ENCODE results near the gene RNF148.
"Not testable (repeated sequence)": the region's sequence is repeated elsewhere in the genome, so short reads cannot be mapped to it uniquely, and the experiment has no call there.

The RNF148 gene

DNA sequence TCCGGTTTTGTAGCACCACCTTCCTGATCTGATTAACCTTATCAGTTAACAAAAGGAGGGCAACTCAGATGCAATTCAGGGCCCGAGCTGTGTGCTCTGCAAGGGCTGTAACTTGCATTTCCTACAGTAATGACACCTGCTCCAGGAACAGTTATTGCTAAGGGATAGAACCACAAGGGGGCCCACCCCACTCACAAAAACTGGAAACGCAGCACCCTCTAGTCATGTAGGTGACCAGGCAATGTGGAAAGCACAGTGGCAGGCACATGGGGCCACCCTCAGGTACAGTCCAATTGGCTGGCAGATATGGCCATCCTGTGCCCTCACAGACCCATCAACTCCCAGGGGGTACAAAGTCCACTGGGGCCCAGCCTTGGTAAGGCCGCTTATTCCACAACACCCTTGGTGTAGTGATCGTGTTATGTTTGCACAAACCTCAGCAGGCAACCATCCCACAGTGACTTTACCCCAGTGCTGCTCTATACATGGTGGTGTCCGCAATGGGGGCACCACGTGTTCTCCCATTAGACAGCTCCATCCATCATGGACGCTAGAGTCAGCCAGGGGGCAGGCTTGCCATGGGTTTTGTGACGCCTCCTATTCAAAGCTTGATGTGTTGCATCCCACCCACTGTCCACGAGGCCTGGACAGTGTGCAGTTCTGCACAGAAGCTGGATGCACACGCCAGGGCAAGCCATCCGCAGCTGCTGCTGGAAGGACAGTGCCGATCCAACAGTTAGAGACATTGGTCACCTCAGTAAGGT is 13.2 kb downstream of the RNF148 start:
- DNase-seq: no peak

DNA sequence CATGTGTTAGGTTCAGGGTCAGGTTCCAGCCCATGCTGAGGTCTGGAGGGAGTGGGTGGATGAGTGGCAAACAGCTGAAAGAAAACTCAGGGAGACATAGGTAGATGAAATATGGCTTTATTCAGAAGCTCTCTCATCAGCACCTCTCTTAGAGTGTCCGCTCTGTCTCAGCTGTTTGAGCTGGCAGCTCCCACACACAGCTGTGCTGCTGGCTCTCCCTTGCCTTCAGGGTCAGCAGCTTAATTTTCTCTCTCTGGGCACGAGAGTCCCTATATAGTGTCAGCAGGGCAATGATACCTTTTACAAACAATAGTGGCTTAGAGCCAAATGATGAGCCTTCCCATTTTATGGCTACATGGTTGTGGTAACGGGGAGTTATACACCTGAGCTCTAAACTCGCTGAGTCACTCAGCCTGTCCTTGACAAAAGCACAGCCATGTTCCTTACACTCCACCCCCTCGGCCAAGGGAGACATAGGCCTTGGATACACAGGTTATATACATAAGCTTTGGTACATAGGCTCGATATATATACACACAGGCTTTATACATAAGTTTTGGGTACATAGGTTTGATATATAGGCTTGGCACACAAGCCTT is 14.2 kb downstream of the RNF148 start:
- DNase-seq: no peak

DNA sequence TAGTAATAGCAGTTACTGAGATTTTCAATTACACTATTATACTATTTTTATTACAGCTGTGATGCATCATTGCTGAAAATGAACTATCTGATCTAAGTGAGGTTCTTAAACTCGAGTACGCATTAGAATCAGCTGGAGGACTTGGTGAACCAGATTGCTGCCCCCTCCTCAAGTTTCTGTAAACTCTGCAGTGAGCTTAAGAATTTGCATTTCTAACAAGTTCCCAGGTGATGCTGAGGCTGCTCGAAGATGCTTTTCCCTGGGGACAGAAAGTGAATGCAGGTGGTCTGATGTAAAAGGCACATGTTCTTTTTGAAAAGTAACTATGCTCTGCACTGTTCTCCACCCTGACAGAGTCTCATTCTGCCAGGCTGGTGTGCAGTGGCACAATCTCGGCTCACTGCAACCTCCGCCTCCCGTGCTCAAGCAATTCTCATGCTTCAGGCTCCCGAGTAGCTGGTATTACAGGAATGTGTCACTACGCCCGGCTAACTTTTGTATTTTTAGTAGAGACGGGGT is 16.3 kb downstream of the RNF148 start:
- no peak for DNase-seq

DNA sequence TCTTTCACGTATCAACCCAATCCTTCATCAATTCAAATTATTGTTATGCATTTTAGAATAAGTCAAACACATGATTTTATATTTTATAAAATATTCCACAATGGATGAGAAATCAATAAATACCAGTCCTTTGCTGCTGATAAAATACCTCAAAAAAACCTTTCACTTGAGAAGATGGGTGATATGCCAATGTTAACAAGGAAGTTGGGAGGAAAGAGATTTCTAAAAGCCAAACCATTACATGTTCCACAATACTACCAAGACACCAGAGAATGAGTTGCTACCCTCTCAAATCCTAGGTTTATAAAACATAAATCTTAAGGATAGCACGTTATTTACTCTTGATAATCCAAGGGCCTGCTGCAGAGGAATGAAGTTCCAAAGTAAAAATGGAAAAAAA is 18.2 kb downstream of the RNF148 start:
- DNase-seq: no peak

DNA sequence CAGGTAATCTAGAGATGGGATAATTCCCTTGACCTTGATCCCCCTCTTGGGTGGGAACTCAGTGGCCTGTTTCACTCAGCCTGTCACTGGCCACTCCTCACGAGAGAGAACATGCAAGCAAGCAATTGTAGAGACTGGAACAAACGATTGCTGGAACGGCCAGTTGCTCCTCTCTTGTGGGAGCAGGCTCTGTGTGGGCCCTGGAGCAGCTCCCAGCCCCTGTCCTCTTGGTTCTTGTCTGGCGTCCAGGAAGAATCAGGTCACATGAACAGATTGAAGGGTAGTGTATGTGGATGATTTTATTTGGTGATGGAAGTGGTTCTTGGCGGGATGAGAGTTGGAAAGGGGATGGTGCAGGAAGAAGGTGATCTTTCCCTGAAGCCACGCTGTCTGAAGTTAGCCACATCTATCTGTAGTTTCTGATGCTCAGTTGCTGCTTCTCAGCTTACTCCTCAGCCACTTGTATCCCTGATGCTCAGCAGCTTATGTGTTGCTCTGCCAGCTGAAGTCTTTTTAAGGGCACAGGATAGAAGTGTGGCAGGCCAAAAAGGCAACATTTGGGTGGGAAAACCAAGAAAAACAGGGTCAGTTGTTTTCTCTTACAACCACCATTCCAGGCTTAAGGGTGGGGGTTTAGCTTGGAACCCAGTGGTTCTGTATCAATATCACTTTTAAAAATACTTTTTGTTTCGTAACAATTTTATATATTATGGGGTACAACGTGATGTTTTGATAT is 19.7 kb downstream of the RNF148 start:
- no peak for DNase-seq

GRCh38 chr7:122681186-122681585 is 21.5 kb downstream of the RNF148 start:
- DNase-seq: not testable (repeated sequence)

DNA sequence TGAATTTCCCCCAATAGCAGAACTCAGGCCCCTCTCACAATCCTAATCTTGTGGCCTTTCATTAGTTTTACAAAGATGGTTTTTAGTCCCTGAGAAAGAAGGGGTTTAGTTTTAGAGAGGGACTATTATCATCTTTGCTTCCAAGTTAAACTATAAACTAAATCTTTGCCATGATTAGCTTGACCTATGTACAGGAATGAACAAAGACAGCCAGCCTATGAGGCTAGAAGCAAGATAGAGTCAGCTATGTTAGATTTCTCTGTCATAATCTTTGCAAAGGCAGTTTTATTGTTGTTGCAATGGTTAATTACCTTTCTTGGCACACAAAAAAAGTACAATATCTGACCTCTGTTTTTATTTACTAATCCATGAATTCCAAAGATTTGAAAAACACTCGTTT is 22.9 kb downstream of the RNF148 start:
- no peak for DNase-seq

- not testable (repeated sequence) for DNase-seq
Measured at GRCh38 chr7:122679269-122679709, 23.4 kb downstream of the RNF148 start.

GRCh38 chr7:122677149-122677548 is 25.6 kb downstream of the RNF148 start:
- DNase-seq: no peak

DNA sequence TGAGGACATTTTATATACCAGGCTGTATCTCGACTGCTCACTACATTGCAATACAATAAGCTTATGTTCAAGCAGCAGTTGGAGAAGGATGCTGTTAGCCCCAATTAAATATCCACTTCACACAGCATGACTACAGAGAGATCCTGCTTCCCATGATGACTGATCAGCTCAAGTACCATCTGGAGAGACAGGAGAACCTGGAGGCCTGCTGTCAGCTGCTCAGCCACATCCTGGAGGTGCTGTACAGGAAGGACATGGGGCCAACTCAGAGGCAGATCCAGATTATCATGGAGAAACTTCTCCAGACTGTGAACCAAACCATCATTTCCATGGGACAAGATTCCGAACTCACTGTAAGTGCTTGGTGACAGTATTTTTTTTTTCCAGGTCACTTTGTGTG is 26.3 kb downstream of the RNF148 start:
- no peak for DNase-seq

DNA sequence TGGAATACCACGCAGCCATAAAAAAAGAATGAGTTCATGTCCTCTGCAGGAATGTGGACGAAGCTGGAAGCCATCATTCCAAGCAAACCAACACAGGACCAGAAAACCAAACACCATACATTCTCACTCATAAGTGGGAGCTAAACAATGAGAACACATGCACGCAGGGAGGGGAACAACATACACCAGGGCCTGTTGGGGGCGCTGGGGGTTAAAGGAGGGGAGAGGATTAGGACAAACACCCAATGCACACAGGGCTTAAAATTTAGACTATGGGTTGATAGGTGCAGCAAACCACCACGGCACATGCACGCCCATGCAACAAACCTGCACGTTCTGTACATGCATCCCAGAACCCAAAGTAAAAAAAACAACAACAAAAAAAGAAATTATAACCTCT is 27.1 kb downstream of the RNF148 start:
- DNase-seq: no peak

GRCh38 chr7:122675011-122675410 is 27.7 kb downstream of the RNF148 start:
- no peak for DNase-seq

DNA sequence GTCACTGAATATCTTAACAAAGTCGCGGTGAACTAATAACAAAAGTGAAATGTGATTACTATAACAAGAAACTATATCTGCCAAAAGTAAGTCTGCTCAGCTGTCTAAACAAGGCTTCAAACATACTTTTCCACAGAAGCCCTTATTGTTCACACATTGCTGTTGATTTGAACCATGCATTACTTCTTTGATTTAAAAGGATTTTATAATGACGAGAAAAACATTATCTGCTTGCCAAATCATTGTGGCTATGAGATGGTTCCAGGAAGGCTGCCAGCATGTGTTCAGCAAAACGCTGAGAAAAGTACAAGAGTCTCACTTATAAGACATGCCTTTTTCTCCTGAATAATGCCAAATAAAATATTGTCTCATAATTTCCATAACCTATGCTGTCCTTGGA is 28.2 kb downstream of the RNF148 start:
- DNase-seq: no peak

DNA sequence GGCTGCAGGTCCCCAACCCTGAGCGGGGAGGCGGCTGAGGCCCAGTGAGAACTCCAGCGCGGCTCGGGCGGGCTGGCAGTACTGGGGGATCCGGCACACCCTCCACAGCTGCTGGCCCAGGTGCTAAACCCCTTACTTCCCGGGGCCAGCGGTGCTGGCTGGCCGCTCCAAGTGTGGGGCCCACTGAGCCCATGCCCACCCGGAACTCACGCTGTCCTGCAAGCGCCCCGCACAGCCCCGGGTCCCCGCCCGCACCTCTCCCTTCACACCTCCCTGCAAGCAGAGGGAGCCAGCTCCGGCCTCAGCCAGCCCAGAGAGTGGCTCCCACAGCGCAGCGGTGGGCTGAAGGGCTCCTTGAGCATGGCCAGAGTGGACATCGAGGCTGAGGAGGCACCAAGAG is 28.8 kb downstream of the RNF148 start:
- no peak for DNase-seq

- no peak for DNase-seq
Measured at GRCh38 chr7:122672536-122672935, 30.2 kb downstream of the RNF148 start.

- no peak for DNase-seq
Measured at GRCh38 chr7:122663733-122664132, 39.0 kb downstream of the RNF148 start.

DNA sequence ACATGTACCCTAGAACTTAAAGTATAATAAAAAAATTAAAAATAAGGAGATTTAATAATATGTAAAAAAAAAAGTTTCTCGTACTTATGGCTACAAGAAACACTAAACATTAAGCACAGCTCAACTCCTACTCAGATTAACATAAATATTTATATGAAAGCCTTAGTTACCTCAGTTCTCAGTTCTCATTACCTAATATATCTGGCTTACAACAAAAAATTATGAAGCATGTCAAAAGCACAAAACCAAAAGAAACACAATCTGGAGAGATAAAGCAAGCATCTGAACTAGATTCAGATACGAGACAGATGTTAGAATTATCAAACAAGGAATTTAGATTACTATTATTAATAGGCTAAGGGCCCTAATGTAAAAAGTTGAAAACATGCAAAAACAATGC is 43.9 kb downstream of the RNF148 start:
- DNase-seq: no peak

DNA sequence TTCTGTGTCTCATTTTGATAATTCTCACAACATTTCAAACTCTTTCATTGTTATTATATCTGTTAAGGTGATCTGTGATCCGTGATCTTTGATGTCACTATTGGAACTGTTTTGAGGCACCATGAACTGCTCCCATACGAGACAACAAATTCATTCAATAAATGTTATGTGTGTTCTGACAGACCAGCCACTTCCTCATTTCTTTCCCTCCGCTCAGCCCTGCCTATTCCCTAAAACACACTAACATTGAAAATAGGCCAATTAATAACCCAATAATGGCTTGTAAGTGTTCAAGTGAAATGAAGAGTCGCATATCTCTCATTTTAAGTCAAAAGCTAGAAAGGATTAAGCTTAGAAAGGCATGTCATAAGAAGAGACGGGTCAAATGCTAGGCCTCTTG is 49.0 kb downstream of the RNF148 start:
- DNase-seq: no peak

DNA sequence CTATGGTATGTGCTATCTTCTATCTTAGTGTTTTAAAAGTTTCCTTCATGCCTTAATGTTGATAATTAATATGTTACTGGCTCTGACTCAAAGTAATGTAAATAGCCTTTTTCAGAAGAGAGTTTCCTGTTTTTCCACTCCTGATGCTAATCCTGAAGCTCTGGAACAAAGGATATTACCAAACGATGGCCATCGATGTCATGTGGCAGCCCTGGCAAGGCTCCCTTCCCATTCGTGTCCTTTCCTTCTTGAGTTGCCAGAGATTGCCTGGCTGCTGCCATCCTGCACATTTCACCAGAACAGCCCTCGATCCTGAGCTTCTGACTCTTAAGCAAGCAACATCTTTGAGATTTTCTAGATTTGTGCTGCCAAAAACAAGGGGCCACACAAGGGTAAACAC is 49.8 kb downstream of the RNF148 start:
- no peak for DNase-seq
